Measurements from ENCODE around the gene VSIR. TPM values are rescaled to one million over a fixed set of nuclear protein-coding genes. Genes with fewer than 3 reads are reported as not detected.
A peak's percentile ranks its signal among the peaks of the same experiment; 100 is the strongest.

Gene VSIR
- total and polyA plus RNA-seq, 2 donors (not counting 1 experiment from before 2014, with no cell fraction given), result 40.5 to 61.2 TPM

GRCh38 chr10:71789871-71790270 is 16.6 kb upstream of the VSIR start:
- WGBS (ENCODE audit: insufficient coverage), result 94% methylated on average over 4 of the region's 10 CpGs
- H4K20me1 ChIP-seq (ENCODE audit: control insufficient read depth, insufficient read depth, low read length, poor library complexity, severe bottlenecking), result no peaks in the 10 kb centered on the region
- no peak overlapping the region for H3K4me3 ChIP-seq (ENCODE audit: control extremely low read depth in 1 of 5, extremely low read depth in 1 of 5, insufficient read depth in 1 of 5, low read depth in 2 of 5, low read length in 4 of 5)
- no peak for ATAC-seq (ENCODE audit: low read depth)
- peaks cover 6% of the 10 kb centered on the region for H3K27me3 Mint-ChIP-seq
- H3K9me3 Mint-ChIP-seq (ENCODE audit: insufficient read depth), result no peaks in the 10 kb centered on the region
- ChIA-PET CTCF (no interaction called here), POLR2A (no interaction called here)
- intact Hi-C loops (cut with micrococcal nuclease), result no loop called here
- no peak overlapping the region for H3K4me3 Mint-ChIP-seq
- peaks cover 16% of the 10 kb centered on the region for H3K4me1 Mint-ChIP-seq
- H3K9ac ChIP-seq (ENCODE audit: low read length), result no peak overlapping the region
- H3K4me1 ChIP-seq (ENCODE audit: control insufficient read depth in 2 of 2, insufficient read depth in 2 of 2, low read length in 2 of 2), result peaks cover 16 to 19% of the 10 kb centered on the region in 2 donors
- no peaks in the 10 kb centered on the region for H3K79me2 ChIP-seq (ENCODE audit: control insufficient read depth, insufficient read depth, low read length)
- H3K27ac Mint-ChIP-seq, result peak overlapping the region; percentile 37
- H3K36me3 ChIP-seq (replicated peaks in 1 of 2; ENCODE audit: control extremely low read depth in 1 of 2, control insufficient read depth in 1 of 2, extremely low read depth in 1 of 2, insufficient read depth in 2 of 2, low read length in 1 of 2), result no peaks in the 10 kb centered on the region
- H3K4me2 ChIP-seq (replicated peaks; ENCODE audit: low read depth, low read length, poor library complexity, severe bottlenecking), result peak overlapping the region; percentile 69
- H3K27ac ChIP-seq (ENCODE audit: low read length in 2 of 2), result no peak overlapping the region
- TF ChIP-seq CTCF (IDR thresholded peaks at IDR 0.05), result no peak
- no peak for TF ChIP-seq EZH2 (IDR thresholded peaks at IDR 0.05; ENCODE audit: borderline replicate concordance, insufficient read depth, low read depth, low read length, poor library complexity, severe bottlenecking)
- no peaks in the 10 kb centered on the region for H3K27me3 ChIP-seq (replicated peaks in 1 of 4; ENCODE audit: control extremely low read depth in 1 of 4, control insufficient read depth in 3 of 4, insufficient read depth in 4 of 4, low read length in 3 of 4)
- no peak overlapping the region for H2AFZ ChIP-seq (ENCODE audit: insufficient read depth, low read depth, low read length, poor library complexity, severe bottlenecking)
- no peak for DNase-seq
- H3K9me3 ChIP-seq (ENCODE audit: control extremely low read depth in 1 of 3, control insufficient read depth in 2 of 3, insufficient read depth in 1 of 3, low read length in 2 of 3), result no peaks in the 10 kb centered on the region

DNA sequence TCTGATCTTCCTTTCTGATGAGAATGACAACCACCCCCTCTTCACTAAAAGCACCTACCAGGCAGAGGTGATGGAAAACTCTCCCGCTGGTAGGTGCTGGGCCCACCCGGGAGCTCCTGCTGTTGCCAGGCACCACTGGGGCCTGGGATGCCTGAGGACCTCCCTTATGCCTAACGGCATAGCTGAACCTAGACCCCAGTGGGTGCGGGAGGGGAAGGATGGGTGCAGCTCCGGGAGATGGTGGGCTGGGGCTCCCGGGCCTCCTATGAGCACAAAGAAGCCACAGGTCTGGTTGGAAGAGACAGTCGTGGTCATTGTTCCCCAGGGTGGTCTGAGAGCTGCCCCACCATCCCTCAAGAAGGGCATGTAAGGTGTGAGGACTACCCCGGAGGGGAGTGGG is 15.6 kb upstream of the VSIR start:
- POLR2A ChIA-PET, result no interaction called here
- CTCF ChIA-PET, result no interaction called here
- H3K36me3 ChIP-seq (replicated peaks in 1 of 2; ENCODE audit: control extremely low read depth in 1 of 2, control insufficient read depth in 1 of 2, extremely low read depth in 1 of 2, insufficient read depth in 2 of 2, low read length in 1 of 2), result no peaks in the 10 kb centered on the region

More for the DNA sequence above, 15.6 kb upstream of the VSIR start:
- no peak overlapping the region for H3K4me2 ChIP-seq (replicated peaks; ENCODE audit: low read depth, low read length, poor library complexity, severe bottlenecking)
- no peaks in the 10 kb centered on the region for H3K79me2 ChIP-seq (ENCODE audit: control insufficient read depth, insufficient read depth, low read length)
- no peak overlapping the region for H3K9ac ChIP-seq (ENCODE audit: low read length)
- no peak overlapping the region for H2AFZ ChIP-seq (ENCODE audit: insufficient read depth, low read depth, low read length, poor library complexity, severe bottlenecking)
- TF ChIP-seq EZH2 (IDR thresholded peaks at IDR 0.05; ENCODE audit: borderline replicate concordance, insufficient read depth, low read depth, low read length, poor library complexity, severe bottlenecking), result no peak
- no peak for TF ChIP-seq CTCF (IDR thresholded peaks at IDR 0.05)
- H3K4me3 Mint-ChIP-seq, result no peak overlapping the region
- H3K27me3 Mint-ChIP-seq, result no peaks in the 10 kb centered on the region
- no peaks in the 10 kb centered on the region for H3K9me3 ChIP-seq (ENCODE audit: control extremely low read depth in 1 of 3, control insufficient read depth in 2 of 3, insufficient read depth in 1 of 3, low read length in 2 of 3)
- H3K27ac ChIP-seq (ENCODE audit: low read length in 2 of 2), result no peak overlapping the region
- 100% methylated on average over 3 of the region's 8 CpGs for WGBS (ENCODE audit: insufficient coverage)
- peaks cover 16 to 19% of the 10 kb centered on the region in 2 donors for H3K4me1 ChIP-seq (ENCODE audit: control insufficient read depth in 2 of 2, insufficient read depth in 2 of 2, low read length in 2 of 2)
- no peak overlapping the region for H3K4me3 ChIP-seq (ENCODE audit: control extremely low read depth in 1 of 5, extremely low read depth in 1 of 5, insufficient read depth in 1 of 5, low read depth in 2 of 5, low read length in 4 of 5)
- H3K27ac Mint-ChIP-seq, result no peak overlapping the region
- H3K4me1 Mint-ChIP-seq, result peaks cover 16% of the 10 kb centered on the region
- DNase-seq, result no peak
- no peak for ATAC-seq (ENCODE audit: low read depth)
- intact Hi-C loops (cut with micrococcal nuclease), result no loop called here
- H4K20me1 ChIP-seq (ENCODE audit: control insufficient read depth, insufficient read depth, low read length, poor library complexity, severe bottlenecking), result no peaks in the 10 kb centered on the region
- no peaks in the 10 kb centered on the region for H3K9me3 Mint-ChIP-seq (ENCODE audit: insufficient read depth)
- no peaks in the 10 kb centered on the region for H3K27me3 ChIP-seq (replicated peaks in 1 of 4; ENCODE audit: control extremely low read depth in 1 of 4, control insufficient read depth in 3 of 4, insufficient read depth in 4 of 4, low read length in 3 of 4)
